HS-5 (cell line): ENCODE measurements around the gene BMP15.

Experiments
- DNase-seq: peaks from one replicate; pipeline ENCODE4 v3.0.0-alpha.2; 2012; ENCODE audit warnings: low read depth

BMP15 gene

GRCh38 chrX:50910685-50911176 lies at the start of gene BMP15:
TSS of gene BMP15 (plus strand) at chrX:50910735. CDS start at chrX:50910784, 49 bp downstream.
- no peak for DNase-seq

- no peak for DNase-seq
These were observed 47.1 kb upstream of the BMP15 start for GRCh38 chrX:50863471-50863870.

GRCh38 chrX:50865311-50865710 lies 45.2 kb upstream of the BMP15 start:
- DNase-seq = no peak

GRCh38 chrX:50871922-50872453 lies 38.5 kb upstream of the BMP15 start:
- DNase-seq = no peak

- no peak for DNase-seq
These were observed 35.7 kb upstream of the BMP15 start for GRCh38 chrX:50874876-50875275.

- no peak for DNase-seq
These were observed 34.0 kb upstream of the BMP15 start for GRCh38 chrX:50876551-50876950.

- no peak for DNase-seq
These were observed 33.2 kb upstream of the BMP15 start for GRCh38 chrX:50877310-50877709.

GRCh38 chrX:50881028-50881427 lies 29.5 kb upstream of the BMP15 start:
- DNase-seq = no peak

- no peak for DNase-seq
These were observed 21.7 kb upstream of the BMP15 start for GRCh38 chrX:50888884-50889283.

GRCh38 chrX:50889582-50889981 lies 21.0 kb upstream of the BMP15 start:
- DNase-seq = no peak

- no peak for DNase-seq
These were observed 17.5 kb upstream of the BMP15 start for GRCh38 chrX:50893047-50893446.

GRCh38 chrX:50893466-50893865 lies 17.1 kb upstream of the BMP15 start:
- DNase-seq = no peak

- DNase-seq = no peak
These were observed 5.2 kb upstream of the BMP15 start for GRCh38 chrX:50905334-50905733.

GRCh38 chrX:50913520-50913919 lies 3.0 kb downstream of the BMP15 start:
- no peak for DNase-seq

- DNase-seq = no peak
These were observed 9.6 kb downstream of the BMP15 start for GRCh38 chrX:50920132-50920531.

GRCh38 chrX:50927127-50927526 lies 16.6 kb downstream of the BMP15 start:
- DNase-seq = no peak

- no peak for DNase-seq
These were observed 31.1 kb downstream of the BMP15 start for GRCh38 chrX:50941638-50942037.

GRCh38 chrX:50942471-50942870 lies 31.9 kb downstream of the BMP15 start:
- DNase-seq = no peak

GRCh38 chrX:50952406-50952805 lies 41.9 kb downstream of the BMP15 start:
- DNase-seq = no peak

- no peak for DNase-seq
These were observed 43.3 kb downstream of the BMP15 start for GRCh38 chrX:50953832-50954231.

- DNase-seq = no peak
These were observed 51.6 kb downstream of the BMP15 start for GRCh38 chrX:50962156-50962555.

GRCh38 chrX:50963842-50964241 lies 53.3 kb downstream of the BMP15 start:
- DNase-seq = no peak
